ENCODE results near the gene RNF167.

- TF ChIP-seq CTCF (IDR thresholded peaks at IDR 0.05; ENCODE audit: extremely low read depth in 1 of 2, insufficient read depth in 1 of 2, low read depth in 1 of 2, low read length in 2 of 2) = no peak
- TF ChIP-seq MYC (IDR thresholded peaks at IDR 0.05; ENCODE audit: low read depth, low read length) = no peak
These were observed 46.1 kb upstream of the RNF167 start for GRCh38 chr17:4893721-4894560.

All from endothelial cell of umbilical vein (primary cell).